H1 (cell line): ENCODE measurements around the gene TUBB2B.

ENCODE experiments used
- BRCA1 ChIP-seq: IDR thresholded peaks from 2 replicates; pipeline ENCODE4 v1.6.1; 2012; ENCODE audit warnings: low read depth, low read length, improper control_type of control experiment
- CBX5 ChIP-seq: fragments of 300-800, 300-1000 bp; sonication (generic); IDR thresholded peaks from 2 replicates; pipeline ENCODE4 v1.7.1; 2016; ENCODE audit warnings: antibody characterized with exemption, low read length, low read depth
- EZH2 ChIP-seq: fragments of 200-600 bp; sonication (generic); IDR thresholded peaks from 2 replicates; pipeline ENCODE4 v1.7.1; 2012; ENCODE audit warnings: low read depth, mild to moderate bottlenecking, moderate library complexity, low read length, inconsistent platforms; ENCODE audit not compliant: severe bottlenecking
- JUND ChIP-seq: IDR thresholded peaks from 2 replicates; pipeline ENCODE4 v1.6.1; 2011; ENCODE audit warnings: mild to moderate bottlenecking, improper control_type of control experiment, low read length
- KDM1A ChIP-seq: fragments of 200-600, 300-600 bp; sonication (generic); IDR thresholded peaks from 2 replicates; pipeline ENCODE4 v1.7.1; 2016; ENCODE audit warnings: mild to moderate bottlenecking, low read length, borderline replicate concordance
- NRF1 ChIP-seq: IDR thresholded peaks from 2 replicates; pipeline ENCODE4 v1.6.1; 2011; ENCODE audit warnings: mild to moderate bottlenecking, low read depth, low read length, improper control_type of control experiment
- POLR2A ChIP-seq, 2 experiments: IDR thresholded peaks; 1 replicate in 1 of 2; 2 replicates in 1 of 2; pipeline ENCODE4 v1.6.1; 2011; ENCODE audit warnings: low read depth in 2 of 2, low read length in 2 of 2, mild to moderate bottlenecking in 2 of 2; ENCODE audit errors: control extremely low read depth in 1 of 2
- POLR2AphosphoS5 ChIP-seq: IDR thresholded peaks from 2 replicates; pipeline ENCODE4 v1.6.1; 2011; ENCODE audit warnings: low read depth, low read length
- RAD21 ChIP-seq, 2 experiments: IDR thresholded peaks in 1 of 2; conservative IDR thresholded peaks in 1 of 2; 2 replicates each; pipeline ENCODE4 v1.6.1; 2011; ENCODE audit warnings: low read depth in 2 of 2, low read length in 2 of 2, improper control_type of control experiment in 1 of 2, inconsistent platforms in 1 of 2, mild to moderate bottlenecking in 1 of 2, moderate library complexity in 1 of 2
- RFX5 ChIP-seq: IDR thresholded peaks from 2 replicates; pipeline ENCODE4 v1.6.1; 2011; ENCODE audit warnings: low read depth, low read length, improper control_type of control experiment, borderline replicate concordance
- SP1 ChIP-seq: IDR thresholded peaks from 2 replicates; pipeline ENCODE4 v1.6.1; 2011; ENCODE audit warnings: low read depth, low read length
- TEAD4 ChIP-seq: IDR thresholded peaks from 2 replicates; pipeline ENCODE4 v1.6.1; 2012; ENCODE audit warnings: low read depth, low read length, inconsistent platforms, mixed read lengths
- TF ChIP-seq, protein P1 (sequence below), 3 experiments: IDR thresholded peaks; 1 replicate in 2 of 3; 2 replicates in 1 of 3; pipeline versions ENCODE4 v1.5.1 to v1.6.1; 2011; ENCODE audit warnings: low read length in 3 of 3, mild to moderate bottlenecking in 3 of 3, inconsistent platforms in 2 of 3, low read depth in 1 of 3, moderate library complexity in 1 of 3; ENCODE audit not compliant: insufficient read depth in 1 of 3; ENCODE audit errors: control extremely low read depth in 1 of 3
- TF ChIP-seq, protein P2 (sequence below): IDR thresholded peaks from 2 replicates; pipeline ENCODE4 v1.6.1; 2011; ENCODE audit warnings: low read length, improper control_type of control experiment

DNA sequence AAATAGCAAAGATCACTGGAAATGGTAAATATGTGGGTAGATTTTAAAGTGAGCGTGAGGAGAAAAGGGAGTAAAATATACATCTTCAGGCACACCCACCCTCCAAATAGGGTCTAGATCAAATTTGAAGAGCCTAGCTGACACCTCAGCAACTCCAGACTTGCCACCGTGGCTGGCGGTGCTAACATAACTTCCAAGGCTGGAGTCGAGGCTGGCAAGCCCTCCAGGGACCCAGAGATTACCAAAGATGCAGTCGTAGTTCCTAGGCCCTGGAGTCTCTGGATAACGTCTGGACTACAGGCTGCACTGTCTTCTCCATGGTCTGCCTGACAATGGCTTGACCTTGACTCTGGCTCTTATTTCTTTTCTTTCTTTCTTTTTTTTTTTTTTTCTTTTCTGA, 22.5 kb downstream of the TUBB2B start:
- TF ChIP-seq EZH2 (no peak), NRF1 (no peak), SP1 (no peak), POLR2AphosphoS5 (no peak), POLR2A (IDR thresholded peaks at IDR 0.05; ENCODE audit: control extremely low read depth in 1 of 2, low read depth in 2 of 2, low read length in 2 of 2) (no peak), CBX5 (no peak), RFX5 (no peak), KDM1A (no peak), JUND (no peak), BRCA1 (no peak), TEAD4 (no peak), RAD21 (IDR thresholded peaks at IDR 0.05 in 1 of 2, conservative IDR thresholded peaks at IDR 0.05 in 1 of 2; ENCODE audit: low read depth in 2 of 2, low read length in 2 of 2) (no peak)
- TF ChIP-seq, protein P1, sequence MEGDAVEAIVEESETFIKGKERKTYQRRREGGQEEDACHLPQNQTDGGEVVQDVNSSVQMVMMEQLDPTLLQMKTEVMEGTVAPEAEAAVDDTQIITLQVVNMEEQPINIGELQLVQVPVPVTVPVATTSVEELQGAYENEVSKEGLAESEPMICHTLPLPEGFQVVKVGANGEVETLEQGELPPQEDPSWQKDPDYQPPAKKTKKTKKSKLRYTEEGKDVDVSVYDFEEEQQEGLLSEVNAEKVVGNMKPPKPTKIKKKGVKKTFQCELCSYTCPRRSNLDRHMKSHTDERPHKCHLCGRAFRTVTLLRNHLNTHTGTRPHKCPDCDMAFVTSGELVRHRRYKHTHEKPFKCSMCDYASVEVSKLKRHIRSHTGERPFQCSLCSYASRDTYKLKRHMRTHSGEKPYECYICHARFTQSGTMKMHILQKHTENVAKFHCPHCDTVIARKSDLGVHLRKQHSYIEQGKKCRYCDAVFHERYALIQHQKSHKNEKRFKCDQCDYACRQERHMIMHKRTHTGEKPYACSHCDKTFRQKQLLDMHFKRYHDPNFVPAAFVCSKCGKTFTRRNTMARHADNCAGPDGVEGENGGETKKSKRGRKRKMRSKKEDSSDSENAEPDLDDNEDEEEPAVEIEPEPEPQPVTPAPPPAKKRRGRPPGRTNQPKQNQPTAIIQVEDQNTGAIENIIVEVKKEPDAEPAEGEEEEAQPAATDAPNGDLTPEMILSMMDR (IDR thresholded peaks at IDR 0.05; ENCODE audit: control extremely low read depth in 1 of 3, insufficient read depth in 1 of 3, low read depth in 1 of 3, low read length in 3 of 3) = no peak
- TF ChIP-seq, protein P2, sequence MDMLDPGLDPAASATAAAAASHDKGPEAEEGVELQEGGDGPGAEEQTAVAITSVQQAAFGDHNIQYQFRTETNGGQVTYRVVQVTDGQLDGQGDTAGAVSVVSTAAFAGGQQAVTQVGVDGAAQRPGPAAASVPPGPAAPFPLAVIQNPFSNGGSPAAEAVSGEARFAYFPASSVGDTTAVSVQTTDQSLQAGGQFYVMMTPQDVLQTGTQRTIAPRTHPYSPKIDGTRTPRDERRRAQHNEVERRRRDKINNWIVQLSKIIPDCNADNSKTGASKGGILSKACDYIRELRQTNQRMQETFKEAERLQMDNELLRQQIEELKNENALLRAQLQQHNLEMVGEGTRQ = no peak
